HG02981 (cell line): ENCODE results near the gene RGS3.
A peak's percentile ranks its signal among the peaks of the same experiment; 100 is the strongest.

ENCODE experiments used
- ATAC-seq: cut with Tn5 transposase; IDR thresholded peaks from one replicate; pipeline ENCODE4 v1.9.1; 2021; ENCODE audit warnings: mild to moderate bottlenecking, moderate library complexity; ENCODE audit not compliant: unreplicated experiment

RGS3 gene

DNA sequence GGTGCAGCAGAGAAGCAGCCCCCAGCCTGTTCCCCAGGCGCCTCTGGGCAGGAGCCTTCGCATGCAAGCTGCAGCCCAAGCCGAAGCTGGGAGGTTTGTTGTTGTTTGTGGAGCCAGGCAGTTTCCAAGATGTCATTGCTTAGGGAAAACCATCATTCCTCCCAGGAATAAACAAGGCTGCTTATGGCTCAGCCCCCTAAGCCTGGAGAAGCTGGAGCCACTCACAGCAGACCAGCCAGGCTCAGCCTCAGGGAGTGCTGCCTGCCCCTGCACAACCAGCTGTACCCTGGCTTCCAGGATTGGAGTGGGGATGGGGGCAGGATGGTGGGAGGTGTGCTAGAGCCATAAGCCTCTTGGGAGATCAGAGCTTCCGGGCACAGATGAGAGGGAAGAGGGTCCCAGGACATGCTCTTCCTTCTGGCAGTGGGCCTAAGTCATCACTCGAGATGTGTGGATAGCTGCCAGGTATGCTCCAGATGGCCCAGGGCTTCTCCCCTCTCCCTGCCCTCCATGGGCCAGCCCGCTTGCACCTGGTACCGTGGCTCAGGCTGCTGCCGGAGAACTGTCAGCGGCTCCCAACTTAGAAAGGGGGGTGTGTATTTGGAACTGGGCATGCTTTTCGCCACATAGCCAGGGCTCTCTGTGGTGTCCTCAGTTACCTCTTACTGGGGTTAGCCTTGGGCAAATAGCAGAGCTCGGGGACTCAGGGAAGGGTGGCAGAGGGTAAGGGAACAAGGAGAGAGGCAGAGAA lies 105.2 kb downstream of the RGS3 start:
- no peak for ATAC-seq

DNA sequence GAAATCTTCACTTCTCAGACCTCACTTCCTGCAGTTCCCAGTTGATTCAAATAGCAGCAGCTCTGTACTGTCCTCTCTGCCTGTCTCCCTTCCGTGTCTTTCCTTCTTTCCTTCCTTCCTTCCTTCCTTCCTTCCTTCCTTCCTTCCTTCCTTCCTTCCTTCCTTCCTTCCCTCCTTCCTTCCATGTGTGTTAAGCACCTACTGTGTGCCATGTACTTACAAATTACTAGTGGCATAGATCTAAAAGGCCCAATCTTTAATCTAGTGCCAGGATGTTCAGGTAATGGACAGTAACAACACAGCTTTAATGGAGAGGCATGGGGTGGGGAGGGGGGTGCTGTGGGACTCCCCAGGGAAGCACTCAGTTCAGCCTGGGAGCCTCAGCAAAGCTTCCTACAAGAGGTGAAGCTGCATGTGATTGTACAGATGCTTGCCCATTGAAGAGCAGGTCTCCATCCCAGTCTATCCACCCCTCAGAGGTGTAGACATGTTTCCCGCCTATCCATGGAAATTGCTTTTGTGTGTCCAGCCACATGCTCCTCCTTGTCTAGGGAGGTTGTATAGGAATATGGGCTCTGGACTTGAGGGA lies 106.0 kb downstream of the RGS3 start:
- no peak for ATAC-seq

- no peak for ATAC-seq
Observed at GRCh38 chr9:113570106-113570505, 106.6 kb downstream of the RGS3 start.

- ATAC-seq, result no peak
Observed at GRCh38 chr9:113570749-113571711, 107.5 kb downstream of the RGS3 start.

GRCh38 chr9:113572076-113572861 lies 108.7 kb downstream of the RGS3 start:
- no peak for ATAC-seq

- ATAC-seq, result no peak
Observed at GRCh38 chr9:113573046-113573958, 109.8 kb downstream of the RGS3 start.

- no peak for ATAC-seq
Observed at GRCh38 chr9:113573959-113574352, 110.4 kb downstream of the RGS3 start.

- no peak for ATAC-seq
Observed at GRCh38 chr9:113574441-113575262, 111.1 kb downstream of the RGS3 start.

- no peak for ATAC-seq
Observed at GRCh38 chr9:113577525-113578261, 114.2 kb downstream of the RGS3 start.

- ATAC-seq, result no peak
Observed at GRCh38 chr9:113578279-113578865, 114.8 kb downstream of the RGS3 start.

DNA sequence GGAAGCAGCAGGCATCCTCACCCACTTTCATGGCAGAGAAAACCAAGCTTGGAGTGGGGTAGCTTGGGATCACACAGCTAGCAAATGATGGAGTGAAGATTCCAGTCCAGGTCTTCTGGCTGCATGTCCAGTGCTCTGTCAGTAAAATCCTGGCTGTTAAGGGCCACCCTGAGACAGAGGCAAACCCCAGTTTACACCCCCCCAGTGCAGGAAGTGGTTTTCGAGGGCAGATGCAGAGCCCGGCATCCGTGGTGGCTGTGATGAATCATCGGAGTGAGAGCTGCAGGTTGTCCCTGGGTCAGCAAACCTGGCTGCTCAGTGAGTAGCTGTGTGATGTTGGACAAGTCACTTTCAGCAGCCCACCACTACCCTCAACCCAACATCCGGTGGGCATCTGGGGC lies 115.4 kb downstream of the RGS3 start:
- peak; percentile 58 for ATAC-seq

DNA sequence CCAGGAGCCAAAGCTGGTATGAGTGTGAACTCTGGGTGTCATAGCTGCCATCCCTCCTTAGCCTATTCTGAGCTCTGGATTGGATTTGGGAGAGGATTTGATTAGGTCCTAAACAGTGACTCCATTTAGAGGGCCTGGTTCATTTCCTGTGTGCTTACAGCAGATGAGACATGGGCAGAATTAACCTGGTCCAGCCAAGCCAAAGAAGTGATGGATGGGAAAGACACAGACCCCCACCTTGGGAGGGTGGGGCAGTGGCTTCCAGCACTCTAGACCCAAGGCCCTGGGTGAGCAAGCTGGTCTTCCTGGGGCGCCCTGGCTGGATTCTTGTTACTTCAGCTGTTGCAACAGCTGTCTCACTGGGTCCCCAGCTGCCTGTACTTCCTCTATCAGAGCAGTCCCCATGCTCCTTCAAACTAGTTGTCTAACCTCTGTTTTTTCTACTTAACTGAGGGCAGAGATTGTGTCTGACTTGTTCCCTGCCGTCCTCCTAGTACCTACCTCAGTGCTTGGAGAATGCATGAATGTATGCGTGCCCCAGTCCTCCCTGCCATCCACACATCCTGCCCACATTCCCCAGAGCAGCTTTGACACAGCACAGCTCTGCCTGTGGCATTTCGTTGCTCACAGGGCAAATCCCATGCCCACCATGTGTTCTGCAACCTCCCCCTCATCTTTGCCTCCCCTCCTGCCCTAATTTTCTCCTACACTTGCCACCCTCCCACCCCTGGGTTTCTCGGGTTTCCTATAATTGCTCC lies 115.9 kb downstream of the RGS3 start:
- peak; percentile 18 for ATAC-seq

GRCh38 chr9:113580041-113580953 lies 116.8 kb downstream of the RGS3 start:
- no peak for ATAC-seq

DNA sequence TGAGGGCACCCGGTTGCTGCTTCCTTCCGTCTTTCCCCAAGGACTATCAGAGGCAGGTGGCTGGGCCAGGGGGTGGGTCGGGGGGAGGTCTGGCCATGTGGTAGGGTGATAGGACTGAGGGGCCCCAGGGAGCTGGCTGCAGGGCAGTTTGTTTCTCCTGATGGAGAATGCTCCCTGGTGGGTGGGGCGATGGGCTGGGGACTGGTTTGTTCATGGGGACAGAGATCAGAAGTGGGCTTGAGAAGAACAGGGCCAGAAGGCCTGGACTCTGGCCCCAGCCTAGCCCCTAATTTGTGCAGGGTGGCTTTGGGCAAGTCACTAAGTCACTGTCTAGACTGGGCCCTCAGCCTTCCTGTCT lies 117.4 kb downstream of the RGS3 start:
- no peak for ATAC-seq

GRCh38 chr9:113581865-113582697 lies 118.6 kb downstream of the RGS3 start:
- ATAC-seq, result peak; percentile 80
